IMR-90 (cell line): Measurements from ENCODE around the gene CALML3.

Source experiments
- MAFK ChIP-seq: IDR thresholded peaks from 2 replicates; pipeline ENCODE4 v1.6.1; 2012; ENCODE audit warnings: low read depth, low read length, improper control_type of control experiment
- POLR2A ChIP-seq: IDR thresholded peaks from 2 replicates; pipeline ENCODE4 v1.6.1; 2012; ENCODE audit warnings: mild to moderate bottlenecking, low read depth, low read length
- SMC3 ChIP-seq: fragments of 150-350 bp; IDR thresholded peaks from 2 replicates; pipeline ENCODE4 v1.6.1; 2016; ENCODE audit warnings: low read depth, mild to moderate bottlenecking, antibody characterized with exemption, low read length, moderate library complexity
- TF ChIP-seq, protein P1 (sequence below): fragments of 150-350 bp; IDR thresholded peaks from 2 replicates; pipeline ENCODE4 v1.6.1; 2016; ENCODE audit warnings: low read depth, mild to moderate bottlenecking, low read length, moderate library complexity, borderline replicate concordance
- TF ChIP-seq, protein P2 (sequence below): conservative IDR thresholded peaks from 2 replicates; pipeline ENCODE4 v1.5.1; 2012; ENCODE audit warnings: mild to moderate bottlenecking, low read depth, low read length, improper control_type of control experiment

DNA sequence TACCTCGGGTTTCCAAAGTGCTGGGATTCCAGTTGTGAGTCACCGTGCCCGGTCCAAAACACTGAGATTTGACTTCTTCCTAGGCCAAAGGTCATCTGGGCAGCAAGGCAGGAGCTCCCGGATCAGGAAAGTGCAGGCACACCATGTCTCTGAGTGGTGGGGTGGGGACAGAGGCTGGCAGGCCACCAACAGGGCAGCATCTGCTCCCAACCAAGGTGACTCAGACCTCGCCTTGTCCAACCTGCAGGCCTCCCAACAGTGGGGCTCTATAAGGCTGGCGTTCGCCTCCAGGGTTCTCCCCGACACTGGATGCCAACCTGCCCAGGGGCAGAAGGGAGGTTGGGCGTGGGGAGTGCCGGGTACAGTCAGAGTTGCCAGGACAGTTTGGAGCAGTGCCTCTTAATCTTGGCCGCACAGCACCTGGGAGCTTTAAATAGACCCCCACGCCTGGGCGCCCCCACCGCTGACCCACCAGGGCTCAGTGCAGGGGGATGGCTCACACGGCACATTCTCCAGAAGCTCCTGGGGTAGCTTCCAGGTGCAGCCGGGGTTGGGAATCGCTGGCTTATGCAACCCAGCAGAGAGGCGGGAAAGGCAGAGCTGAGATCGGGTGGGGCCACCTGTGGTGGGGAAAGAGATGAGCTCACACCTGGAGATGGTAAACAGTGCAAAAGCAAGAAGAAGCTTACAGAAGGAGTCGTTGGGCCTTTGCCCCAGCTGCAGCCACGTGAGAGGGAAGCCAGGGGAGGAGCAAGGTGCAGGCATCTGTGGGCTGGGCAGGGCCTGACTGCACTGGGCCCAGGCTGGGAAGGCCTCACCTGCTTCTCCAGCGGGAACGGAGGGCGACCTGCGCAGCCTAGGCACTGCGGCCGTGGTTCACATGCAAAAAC is 36.2 kb upstream of the CALML3 start:
- TF ChIP-seq, protein P1, sequence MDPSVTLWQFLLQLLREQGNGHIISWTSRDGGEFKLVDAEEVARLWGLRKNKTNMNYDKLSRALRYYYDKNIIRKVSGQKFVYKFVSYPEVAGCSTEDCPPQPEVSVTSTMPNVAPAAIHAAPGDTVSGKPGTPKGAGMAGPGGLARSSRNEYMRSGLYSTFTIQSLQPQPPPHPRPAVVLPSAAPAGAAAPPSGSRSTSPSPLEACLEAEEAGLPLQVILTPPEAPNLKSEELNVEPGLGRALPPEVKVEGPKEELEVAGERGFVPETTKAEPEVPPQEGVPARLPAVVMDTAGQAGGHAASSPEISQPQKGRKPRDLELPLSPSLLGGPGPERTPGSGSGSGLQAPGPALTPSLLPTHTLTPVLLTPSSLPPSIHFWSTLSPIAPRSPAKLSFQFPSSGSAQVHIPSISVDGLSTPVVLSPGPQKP: no peak
- TF ChIP-seq, protein P2, sequence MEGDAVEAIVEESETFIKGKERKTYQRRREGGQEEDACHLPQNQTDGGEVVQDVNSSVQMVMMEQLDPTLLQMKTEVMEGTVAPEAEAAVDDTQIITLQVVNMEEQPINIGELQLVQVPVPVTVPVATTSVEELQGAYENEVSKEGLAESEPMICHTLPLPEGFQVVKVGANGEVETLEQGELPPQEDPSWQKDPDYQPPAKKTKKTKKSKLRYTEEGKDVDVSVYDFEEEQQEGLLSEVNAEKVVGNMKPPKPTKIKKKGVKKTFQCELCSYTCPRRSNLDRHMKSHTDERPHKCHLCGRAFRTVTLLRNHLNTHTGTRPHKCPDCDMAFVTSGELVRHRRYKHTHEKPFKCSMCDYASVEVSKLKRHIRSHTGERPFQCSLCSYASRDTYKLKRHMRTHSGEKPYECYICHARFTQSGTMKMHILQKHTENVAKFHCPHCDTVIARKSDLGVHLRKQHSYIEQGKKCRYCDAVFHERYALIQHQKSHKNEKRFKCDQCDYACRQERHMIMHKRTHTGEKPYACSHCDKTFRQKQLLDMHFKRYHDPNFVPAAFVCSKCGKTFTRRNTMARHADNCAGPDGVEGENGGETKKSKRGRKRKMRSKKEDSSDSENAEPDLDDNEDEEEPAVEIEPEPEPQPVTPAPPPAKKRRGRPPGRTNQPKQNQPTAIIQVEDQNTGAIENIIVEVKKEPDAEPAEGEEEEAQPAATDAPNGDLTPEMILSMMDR: no peak
- TF ChIP-seq POLR2A: no peak
- TF ChIP-seq MAFK: no peak
- no peak for TF ChIP-seq SMC3
